ENCODE data around the gene CWC27. TPM values are rescaled to one million over a fixed set of nuclear protein-coding genes. Genes with fewer than 3 reads are reported as not detected.
"Not testable (repeated sequence)": the region's sequence is repeated elsewhere in the genome, so short reads cannot be mapped to it uniquely, and the experiment has no call there.

CWC27 gene
- total RNA-seq, 4 donors from 2014 or later: 13.0 to 22.9 (median 19.9) TPM

DNA sequence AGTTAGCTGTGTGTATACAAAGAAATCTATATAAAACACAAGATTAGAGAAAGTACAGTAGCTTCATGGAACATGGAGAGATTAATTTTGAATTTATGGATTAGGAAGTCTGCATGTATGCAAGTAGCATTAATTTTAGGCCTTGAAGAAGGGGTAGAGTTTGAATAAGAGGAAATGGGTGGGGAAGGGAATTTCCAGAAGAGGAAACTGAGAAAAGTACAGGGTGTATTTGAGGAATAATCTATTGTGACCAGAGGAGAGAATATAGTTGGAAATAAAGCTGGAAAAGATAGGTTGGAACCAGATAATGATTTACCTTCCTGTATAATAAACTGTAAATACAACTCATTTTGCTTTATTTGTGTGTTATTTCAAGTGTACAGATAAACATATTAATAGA is 53.6 kb downstream of the CWC27 start:
- no peak for TF ChIP-seq POLR2AphosphoS5 (IDR thresholded peaks at IDR 0.05)
- no peak for TF ChIP-seq EP300 (IDR thresholded peaks at IDR 0.05)
- TF ChIP-seq POLR2A (IDR thresholded peaks at IDR 0.05): no peak
- TF ChIP-seq, protein P1, sequence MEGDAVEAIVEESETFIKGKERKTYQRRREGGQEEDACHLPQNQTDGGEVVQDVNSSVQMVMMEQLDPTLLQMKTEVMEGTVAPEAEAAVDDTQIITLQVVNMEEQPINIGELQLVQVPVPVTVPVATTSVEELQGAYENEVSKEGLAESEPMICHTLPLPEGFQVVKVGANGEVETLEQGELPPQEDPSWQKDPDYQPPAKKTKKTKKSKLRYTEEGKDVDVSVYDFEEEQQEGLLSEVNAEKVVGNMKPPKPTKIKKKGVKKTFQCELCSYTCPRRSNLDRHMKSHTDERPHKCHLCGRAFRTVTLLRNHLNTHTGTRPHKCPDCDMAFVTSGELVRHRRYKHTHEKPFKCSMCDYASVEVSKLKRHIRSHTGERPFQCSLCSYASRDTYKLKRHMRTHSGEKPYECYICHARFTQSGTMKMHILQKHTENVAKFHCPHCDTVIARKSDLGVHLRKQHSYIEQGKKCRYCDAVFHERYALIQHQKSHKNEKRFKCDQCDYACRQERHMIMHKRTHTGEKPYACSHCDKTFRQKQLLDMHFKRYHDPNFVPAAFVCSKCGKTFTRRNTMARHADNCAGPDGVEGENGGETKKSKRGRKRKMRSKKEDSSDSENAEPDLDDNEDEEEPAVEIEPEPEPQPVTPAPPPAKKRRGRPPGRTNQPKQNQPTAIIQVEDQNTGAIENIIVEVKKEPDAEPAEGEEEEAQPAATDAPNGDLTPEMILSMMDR (IDR thresholded peaks at IDR 0.05): no peak
- Histone ChIP-seq H3K36me3 (no peaks in the 10 kb centered on the region), H3K9me3 (no peaks in the 10 kb centered on the region), H3K27ac (no peak overlapping the region), H3K4me1 (peaks cover 0 to 7% (median 0%) of the 10 kb centered on the region in 3 donors), H3K4me3 (no peak overlapping the region), H3K27me3 (no peaks in the 10 kb centered on the region)
- no peak for ATAC-seq

DNA sequence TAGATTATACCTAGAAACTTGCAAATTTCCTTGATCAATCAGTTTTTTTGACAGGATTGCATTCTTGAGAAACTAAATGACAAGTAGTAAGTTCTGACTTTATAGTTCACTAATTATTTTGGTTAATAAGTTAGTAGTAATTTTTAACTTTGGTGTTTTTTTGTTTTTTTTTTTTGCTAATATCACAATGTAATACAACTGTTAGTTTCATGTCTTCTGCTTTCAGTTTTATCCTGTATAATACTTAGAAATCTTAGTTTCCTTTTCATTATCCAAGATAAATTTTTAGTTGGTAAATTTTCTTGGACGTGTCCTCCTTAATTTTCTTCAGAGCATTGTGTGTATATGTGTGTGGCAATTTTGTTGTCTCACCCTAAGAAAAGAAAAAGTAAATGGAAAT is 57.8 kb downstream of the CWC27 start:
- Histone ChIP-seq H3K9me3 (no peaks in the 10 kb centered on the region), H3K4me3 (no peak overlapping the region), H3K27me3 (no peaks in the 10 kb centered on the region), H3K36me3 (no peaks in the 10 kb centered on the region), H3K4me1 (no peaks in the 10 kb centered on the region), H3K27ac (no peak overlapping the region)
- TF ChIP-seq POLR2AphosphoS5 (IDR thresholded peaks at IDR 0.05): no peak
- TF ChIP-seq POLR2A (IDR thresholded peaks at IDR 0.05): no peak
- TF ChIP-seq, protein P1 (IDR thresholded peaks at IDR 0.05): no peak
- TF ChIP-seq EP300 (IDR thresholded peaks at IDR 0.05): no peak
- ATAC-seq: no peak
- WGBS, 2 donors (ENCODE audit: low coverage in 1 of 2): 72 to 86% methylated on average over 1 of the region's 1 CpG

DNA sequence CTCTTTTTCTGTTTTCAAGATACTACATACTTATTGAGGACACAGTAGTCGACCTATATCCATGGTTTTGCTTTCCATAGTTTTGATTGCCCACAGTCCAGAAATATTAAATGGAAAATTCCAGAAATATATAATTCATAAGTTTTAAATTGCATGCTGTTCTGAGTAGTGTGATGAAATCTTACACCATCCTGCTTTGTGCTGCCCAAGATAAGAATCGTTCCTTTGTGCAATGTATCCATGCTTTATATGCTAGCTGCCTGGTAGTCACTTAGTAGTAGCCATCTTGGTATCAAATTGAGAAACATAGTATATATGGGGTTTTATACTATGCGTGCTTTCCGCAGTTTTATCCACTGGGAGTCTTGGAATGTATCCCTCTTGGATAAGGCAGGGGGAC is 59.0 kb downstream of the CWC27 start:
- Histone ChIP-seq H3K9me3 (no peaks in the 10 kb centered on the region), H3K36me3 (no peaks in the 10 kb centered on the region), H3K27me3 (no peaks in the 10 kb centered on the region), H3K4me1 (peaks cover 0 to 5% (median 0%) of the 10 kb centered on the region in 3 donors), H3K27ac (no peak overlapping the region), H3K4me3 (no peak overlapping the region)
- ATAC-seq: no peak
- WGBS, 2 donors (ENCODE audit: low coverage in 1 of 2): 88 to 90% methylated on average over 4 of the region's 4 CpGs
- TF ChIP-seq POLR2A (IDR thresholded peaks at IDR 0.05) (no peak), POLR2AphosphoS5 (IDR thresholded peaks at IDR 0.05) (no peak), EP300 (IDR thresholded peaks at IDR 0.05) (no peak)
- TF ChIP-seq, protein P1 (IDR thresholded peaks at IDR 0.05): no peak

DNA sequence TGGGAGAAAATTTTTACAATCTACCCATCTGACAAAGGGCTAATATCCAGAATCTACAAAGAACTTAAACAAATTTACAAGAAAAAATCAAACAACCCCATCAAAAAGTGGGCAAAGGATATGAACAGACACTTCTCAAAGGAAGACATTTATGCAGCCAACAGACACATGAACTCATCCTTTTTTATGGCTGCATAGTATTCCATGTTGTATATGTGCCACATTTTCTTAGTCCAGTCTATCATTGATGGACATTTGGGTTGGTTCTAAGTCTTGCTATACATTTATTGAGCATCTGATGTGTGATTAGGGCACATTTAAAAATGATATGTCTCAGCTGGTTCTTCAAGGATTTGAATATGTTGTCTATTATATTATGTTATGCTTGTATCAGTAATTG is 61.9 kb downstream of the CWC27 start:
- H3K9me3 ChIP-seq, H3K27ac ChIP-seq, ATAC-seq, H3K4me3 ChIP-seq, H3K36me3 ChIP-seq, H3K27me3 ChIP-seq: not testable (repeated sequence)
- peaks cover 0 to 22% (median 3%) of the 10 kb centered on the region in 3 donors for H3K4me1 ChIP-seq

DNA sequence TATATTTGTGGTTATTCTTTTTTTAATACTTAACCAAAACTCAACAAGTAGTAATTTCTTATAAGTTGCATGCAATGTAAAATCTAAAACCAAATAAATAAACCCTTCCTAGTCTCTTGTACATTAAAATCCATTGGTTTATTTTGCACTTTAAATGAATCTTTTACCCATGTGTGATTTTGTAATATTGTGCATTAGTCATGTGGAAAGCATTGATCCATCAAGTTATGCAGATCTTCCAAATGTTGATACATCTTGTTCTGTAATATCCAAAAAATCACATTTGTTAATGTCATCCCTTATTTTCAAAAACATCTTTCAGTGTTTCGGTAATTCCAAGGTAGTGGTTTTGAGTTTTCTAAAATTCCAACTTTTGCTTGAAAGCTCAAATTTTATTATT is 63.3 kb downstream of the CWC27 start:
- no peaks in the 10 kb centered on the region for H3K9me3 ChIP-seq
- H3K36me3 ChIP-seq: no peaks in the 10 kb centered on the region
- no peak overlapping the region for H3K27ac ChIP-seq
- TF ChIP-seq EP300 (IDR thresholded peaks at IDR 0.05): no peak
- ATAC-seq: no peak
- H3K4me1 ChIP-seq: peaks cover 4 to 36% (median 10%) of the 10 kb centered on the region in 3 donors
- H3K27me3 ChIP-seq: no peaks in the 10 kb centered on the region
- no peak overlapping the region for H3K4me3 ChIP-seq
- 89 to 93% methylated on average over 1 of the region's 1 CpG for WGBS, 2 donors (ENCODE audit: low coverage in 1 of 2)

DNA sequence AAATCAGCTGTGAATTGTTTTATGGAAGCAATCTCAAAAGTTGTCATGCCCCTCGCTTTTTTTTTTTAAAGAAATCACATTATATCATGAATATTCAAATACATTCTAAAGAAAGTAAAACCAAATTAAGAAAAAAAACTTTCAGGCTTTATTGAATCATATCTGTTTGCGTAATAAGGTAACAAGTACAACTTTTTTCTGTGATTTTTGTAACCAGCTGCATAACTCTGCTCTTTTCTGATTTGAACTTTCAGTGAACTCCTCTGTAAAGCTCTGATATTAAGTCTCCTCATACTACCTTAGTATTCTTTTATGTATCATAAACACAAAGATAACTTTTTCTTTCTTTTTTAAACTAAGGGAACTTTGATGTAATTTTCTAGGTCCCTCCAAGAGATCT is 65.3 kb downstream of the CWC27 start:
- Histone ChIP-seq H3K36me3 (no peaks in the 10 kb centered on the region), H3K27ac (peak overlapping the region in 2 of 4 donors; percentile 30 to 34), H3K4me3 (no peak overlapping the region), H3K9me3 (no peaks in the 10 kb centered on the region), H3K27me3 (no peaks in the 10 kb centered on the region), H3K4me1 (peaks cover 4 to 56% (median 19%) of the 10 kb centered on the region in 3 donors)
- 61 to 88% methylated on average over 2 of the region's 2 CpGs for WGBS, 2 donors (ENCODE audit: low coverage in 1 of 2)
- no peak for TF ChIP-seq POLR2A (IDR thresholded peaks at IDR 0.05)
- TF ChIP-seq, protein P1 (IDR thresholded peaks at IDR 0.05): no peak
- no peak for TF ChIP-seq EP300 (IDR thresholded peaks at IDR 0.05)
- no peak for TF ChIP-seq POLR2AphosphoS5 (IDR thresholded peaks at IDR 0.05)
- no peak for ATAC-seq

Data from gastroesophageal sphincter (tissue), 4 donors.